Kidney glomerular epithelial cell (primary cell): Measurements from ENCODE around the gene RNF146.
"Not testable (repeated sequence)": the region's sequence is repeated elsewhere in the genome, so short reads cannot be mapped to it uniquely, and the experiment has no call there.

Experiments used
- DNase-seq: peaks from one replicate; lab custom pipeline; 2025; lab: John Stamatoyannopoulos, UW

Gene RNF146, protein sequence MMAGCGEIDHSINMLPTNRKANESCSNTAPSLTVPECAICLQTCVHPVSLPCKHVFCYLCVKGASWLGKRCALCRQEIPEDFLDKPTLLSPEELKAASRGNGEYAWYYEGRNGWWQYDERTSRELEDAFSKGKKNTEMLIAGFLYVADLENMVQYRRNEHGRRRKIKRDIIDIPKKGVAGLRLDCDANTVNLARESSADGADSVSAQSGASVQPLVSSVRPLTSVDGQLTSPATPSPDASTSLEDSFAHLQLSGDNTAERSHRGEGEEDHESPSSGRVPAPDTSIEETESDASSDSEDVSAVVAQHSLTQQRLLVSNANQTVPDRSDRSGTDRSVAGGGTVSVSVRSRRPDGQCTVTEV

GRCh38 chr6:127266178-127266891 lies at the start of gene RNF146:
Gene RNF146 (plus strand): TSS chr6:127266864. CDS start chr6:127280339, 13,475 bp downstream.
- DNase-seq: peak; percentile 92

GRCh38 chr6:127219869-127220268 lies 46.8 kb upstream of the RNF146 start:
- no peak for DNase-seq

GRCh38 chr6:127221201-127221600 lies 45.5 kb upstream of the RNF146 start:
- no peak for DNase-seq

DNA sequence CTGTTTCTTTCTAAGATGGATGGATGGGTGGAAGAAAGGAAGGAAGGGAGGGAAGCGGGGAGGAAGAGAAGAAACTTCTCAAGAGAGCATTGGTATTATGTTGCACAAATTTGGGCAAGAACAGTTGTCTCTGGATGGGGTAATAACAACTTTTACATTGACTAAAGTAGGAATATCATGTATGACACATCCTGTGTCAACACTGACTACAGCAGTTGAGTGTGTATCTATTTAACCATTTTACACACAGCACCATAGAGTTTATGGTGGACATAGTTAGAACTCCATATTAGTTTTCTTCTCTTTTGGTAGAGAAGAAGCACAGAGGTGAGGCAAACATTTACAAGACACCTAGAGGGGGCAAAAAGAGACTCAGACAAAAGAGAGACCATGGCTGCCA lies 44.2 kb upstream of the RNF146 start:
- no peak for DNase-seq

DNA sequence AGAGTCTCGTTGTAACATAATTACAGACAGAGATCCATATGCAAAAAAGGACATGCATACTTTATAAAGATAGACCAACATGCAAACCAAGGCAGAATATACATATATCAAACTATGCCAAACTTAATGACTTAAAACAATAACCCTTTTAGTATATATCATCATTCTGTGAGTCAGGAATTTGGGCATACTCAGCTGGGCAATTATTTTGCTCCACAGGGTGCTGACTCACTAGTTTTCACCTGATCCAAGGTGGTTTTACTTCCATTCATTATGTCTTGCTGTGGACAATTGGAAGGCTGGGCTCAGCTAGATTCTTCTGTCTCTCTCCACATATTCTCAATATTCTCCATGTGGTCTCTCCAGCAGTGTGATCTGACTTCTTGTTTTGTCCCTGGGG lies 41.2 kb upstream of the RNF146 start:
- peak; percentile 1 for DNase-seq

GRCh38 chr6:127233819-127234218 lies 32.8 kb upstream of the RNF146 start:
- DNase-seq: not testable (repeated sequence)

DNA sequence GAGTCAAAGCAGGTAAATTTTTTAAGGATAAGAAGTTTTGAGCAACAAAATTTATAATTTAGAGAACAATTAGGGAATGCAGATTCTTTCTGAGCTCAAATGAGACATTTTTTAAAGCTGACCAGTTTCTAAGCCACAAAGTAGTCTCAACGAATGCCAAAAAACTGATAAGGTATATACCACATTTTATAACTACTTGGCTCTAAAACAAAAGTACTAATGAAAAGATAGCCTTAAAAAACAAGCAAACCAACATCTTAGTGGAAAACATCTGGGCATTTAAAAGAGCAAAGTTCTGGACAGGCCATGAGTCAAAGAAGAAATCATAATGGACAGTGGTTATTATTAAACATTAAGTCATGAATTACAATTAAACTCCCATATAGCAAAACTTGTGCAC lies 23.2 kb upstream of the RNF146 start:
- DNase-seq: no peak

- no peak for DNase-seq
Measured at GRCh38 chr6:127247114-127248096, 19.3 kb upstream of the RNF146 start.

DNA sequence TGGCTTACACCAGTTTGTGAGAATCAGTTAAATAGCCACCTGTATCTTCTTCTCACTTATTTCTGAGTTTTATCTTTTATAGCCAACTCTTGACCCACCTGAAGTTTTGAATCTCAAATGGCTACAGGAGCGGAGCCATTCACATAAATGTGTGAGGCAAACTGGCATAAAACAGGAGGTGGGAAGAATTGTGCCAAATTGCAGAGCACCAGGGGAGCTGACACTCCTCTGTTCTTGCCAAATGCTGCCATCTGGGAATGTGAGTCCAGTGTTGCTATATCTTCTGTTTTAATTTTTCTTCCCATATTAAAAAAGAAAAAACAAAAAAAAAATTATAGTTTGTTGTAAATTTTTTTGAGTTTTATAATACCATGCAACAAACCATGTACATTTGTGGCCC lies 17.0 kb upstream of the RNF146 start:
- no peak for DNase-seq

DNA sequence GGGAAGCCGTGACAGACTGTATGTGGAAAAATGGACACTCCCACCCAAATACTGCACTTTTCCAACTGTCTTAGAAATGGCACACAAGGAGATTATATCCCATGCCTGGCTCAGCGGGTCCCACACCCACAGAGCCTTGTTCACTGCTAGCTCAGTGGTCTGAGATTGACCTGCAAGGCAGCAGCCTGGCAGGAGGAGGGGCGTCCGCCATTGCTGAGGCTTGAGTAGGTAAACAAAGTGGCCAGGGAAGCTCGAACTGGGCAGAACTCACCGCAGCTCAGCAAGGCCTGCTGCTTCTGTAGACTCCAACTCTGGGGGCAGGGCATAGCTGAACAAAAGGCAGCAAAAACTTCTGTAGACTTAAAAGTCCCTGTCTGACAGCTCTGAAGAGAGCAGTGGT lies 11.4 kb upstream of the RNF146 start:
- no peak for DNase-seq

GRCh38 chr6:127262896-127263295 lies 3.8 kb upstream of the RNF146 start:
- no peak for DNase-seq

- DNase-seq: no peak
Measured at GRCh38 chr6:127263481-127263880, 3.2 kb upstream of the RNF146 start.

- DNase-seq: peak; percentile 60
Measured at GRCh38 chr6:127266892-127267645, 405 bp downstream of the RNF146 start.

GRCh38 chr6:127267646-127268625 lies 1.3 kb downstream of the RNF146 start:
- DNase-seq: no peak

DNA sequence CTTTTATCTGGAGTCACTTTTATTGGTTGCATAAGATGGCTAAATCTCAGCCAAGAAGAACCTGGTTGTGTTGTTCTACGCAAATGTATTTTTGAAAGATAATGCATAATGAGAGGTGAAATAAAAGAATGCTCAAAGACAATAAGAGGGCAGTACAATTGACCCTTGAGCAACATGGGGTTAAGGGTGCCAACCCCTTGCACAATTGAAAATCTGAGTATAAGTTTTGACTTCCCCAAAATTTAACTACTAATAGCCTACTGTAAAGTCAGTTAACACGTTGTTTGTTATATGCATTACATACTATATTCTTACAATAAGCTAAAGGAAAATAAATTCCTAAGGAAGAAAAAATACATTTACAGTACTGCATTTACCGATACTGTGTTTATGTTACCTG lies 5.9 kb downstream of the RNF146 start:
- no peak for DNase-seq

GRCh38 chr6:127273499-127273898 lies 6.8 kb downstream of the RNF146 start:
- DNase-seq: no peak

DNA sequence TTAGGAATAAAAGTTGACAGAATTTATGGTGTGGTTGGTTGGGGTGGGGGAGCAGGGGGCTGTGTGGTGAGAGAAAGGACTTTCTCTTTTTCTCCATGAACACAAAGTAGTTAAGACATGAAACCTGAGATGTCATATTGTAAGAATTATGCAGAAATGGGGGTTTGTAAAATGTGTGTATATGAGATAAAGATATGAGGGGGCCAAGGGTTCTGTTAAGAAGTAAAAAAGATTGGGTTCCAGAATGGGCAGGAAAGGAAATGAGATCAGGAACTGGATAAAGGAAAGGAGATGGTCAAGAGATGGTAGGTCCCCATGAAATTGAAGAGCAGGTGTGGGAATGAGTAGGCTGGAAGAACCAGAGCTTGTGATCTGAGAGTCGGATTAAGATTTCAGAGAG lies 9.7 kb downstream of the RNF146 start:
- no peak for DNase-seq

- no peak for DNase-seq
Measured at GRCh38 chr6:127277878-127278843, 11.5 kb downstream of the RNF146 start.

GRCh38 chr6:127279815-127280214 lies 13.2 kb downstream of the RNF146 start:
- DNase-seq: no peak
